Kidney capillary endothelial cell (primary cell): ENCODE measurements around the gene FBN3.

Experiments
- DNase-seq: peaks from one replicate; pipeline ENCODE4 v3.0.0-alpha.2; 2018; ENCODE audit warnings: low spot score

Gene FBN3

GRCh38 chr19:8020681-8021080 lies 128.7 kb downstream of the FBN3 start:
- DNase-seq, result no peak

- peak; percentile 6 for DNase-seq
Measured at GRCh38 chr19:8017808-8018207, 131.6 kb downstream of the FBN3 start.
